T-helper 1 cell (primary cell): ENCODE results near the gene RNASEH2C.
"Not testable (repeated sequence)": the region's sequence is repeated elsewhere in the genome, so short reads cannot be mapped to it uniquely, and the experiment has no call there.

Source experiments
- DNase-seq, 5 donors: peaks; one replicate each; pipeline ENCODE4 v3.0.0-alpha.2; 2012 to 2020

RNASEH2C gene

DNA sequence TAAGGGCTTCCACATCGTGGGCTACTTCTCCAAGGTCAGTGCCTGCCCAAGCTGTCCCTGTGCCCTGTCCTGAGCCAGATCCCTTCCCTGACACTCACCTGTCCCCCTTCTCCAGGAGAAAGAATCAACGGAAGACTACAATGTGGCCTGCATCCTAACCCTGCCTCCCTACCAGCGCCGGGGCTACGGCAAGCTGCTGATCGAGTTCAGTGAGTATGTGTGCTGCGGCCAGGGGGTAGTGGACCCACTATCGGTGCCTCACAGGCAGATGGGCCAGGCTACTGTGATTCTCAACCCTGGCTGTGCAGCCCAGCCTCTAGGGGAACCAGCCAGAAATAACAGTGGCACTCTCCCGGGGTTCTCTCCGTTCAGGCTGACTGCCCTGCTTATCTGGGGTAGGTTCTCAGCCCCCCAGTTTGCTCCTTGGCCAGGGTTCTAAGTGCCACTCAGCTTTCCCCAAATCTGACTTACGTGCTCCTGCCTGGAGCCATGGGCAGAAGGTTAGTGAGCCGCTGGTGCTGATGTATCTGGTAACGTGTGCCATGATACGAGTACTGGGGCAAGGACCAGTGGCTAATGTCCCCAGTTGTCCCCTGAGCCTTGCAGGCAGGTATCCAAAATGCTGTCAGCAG, 3.7 kb downstream of the RNASEH2C start:
- no peak for DNase-seq

DNA sequence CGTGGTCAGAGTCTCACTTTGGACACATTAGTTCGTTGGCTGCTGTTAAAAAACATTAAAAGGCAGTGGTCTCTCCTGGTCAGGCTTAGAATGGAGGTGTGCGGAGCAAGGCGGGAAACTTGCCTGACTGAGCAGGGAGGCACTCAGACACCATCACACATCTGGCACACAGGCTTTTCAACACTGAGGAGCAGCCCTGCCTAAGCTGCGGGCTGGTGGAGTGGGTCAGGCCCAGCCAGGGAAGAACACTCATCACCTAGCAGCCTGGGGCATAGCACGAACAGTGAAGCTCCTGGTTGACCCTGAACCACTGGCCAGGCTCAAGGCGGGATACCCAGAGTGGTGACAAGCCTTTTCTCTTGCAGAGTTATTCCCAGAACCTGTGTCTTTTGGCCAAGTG, 4.3 kb downstream of the RNASEH2C start:
- no peak for DNase-seq

DNA sequence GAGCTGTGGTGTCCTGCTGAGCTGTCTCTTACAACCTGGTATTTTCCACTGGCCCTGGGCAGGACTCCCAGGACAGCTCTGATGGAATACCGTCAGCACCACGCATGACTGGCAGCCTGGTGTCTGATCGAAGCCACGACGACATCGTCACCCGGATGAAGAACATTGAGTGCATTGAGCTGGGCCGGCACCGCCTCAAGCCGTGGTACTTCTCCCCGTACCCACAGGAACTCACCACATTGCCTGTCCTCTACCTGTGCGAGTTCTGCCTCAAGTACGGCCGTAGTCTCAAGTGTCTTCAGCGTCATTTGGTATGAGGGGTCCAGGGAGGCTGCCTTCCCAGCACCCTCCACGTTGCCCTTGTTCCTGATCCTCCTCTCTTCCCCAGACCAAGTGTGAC, 6.2 kb downstream of the RNASEH2C start:
- DNase-seq, result no peak

DNA sequence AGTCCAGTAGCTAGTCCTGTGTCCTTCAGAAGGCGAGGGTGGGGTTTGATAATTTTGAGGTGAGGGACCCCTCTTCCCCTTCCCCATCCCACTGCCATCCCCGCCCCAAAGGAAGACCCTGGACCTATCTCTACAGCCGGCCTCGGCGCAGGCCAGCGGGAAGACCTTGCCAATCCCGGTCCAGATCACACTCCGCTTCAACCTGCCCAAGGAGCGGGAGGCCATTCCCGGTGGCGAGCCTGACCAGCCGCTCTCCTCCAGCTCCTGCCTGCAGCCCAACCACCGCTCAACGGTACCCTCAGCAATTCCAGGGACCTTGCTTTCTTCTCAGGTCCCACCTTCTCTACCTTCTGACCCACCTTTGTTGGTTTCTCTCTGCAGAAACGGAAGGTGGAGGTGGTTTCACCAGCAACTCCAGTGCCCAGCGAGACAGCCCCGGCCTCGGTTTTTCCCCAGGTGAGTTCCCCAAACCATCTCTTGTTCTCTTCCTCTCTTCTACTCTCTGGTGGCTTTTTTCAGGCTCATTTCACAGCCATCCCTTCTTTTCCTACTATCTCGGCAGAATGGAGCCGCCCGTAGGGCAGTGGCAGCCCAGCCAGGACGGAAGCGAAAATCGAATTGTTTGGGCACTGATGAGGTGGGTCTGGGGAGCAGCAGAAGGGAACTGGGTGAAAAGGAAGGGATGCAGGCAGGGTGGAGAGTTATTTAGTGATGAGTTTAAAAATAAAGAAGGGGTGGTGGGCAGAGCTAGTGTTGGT, 7.2 kb downstream of the RNASEH2C start:
- no peak for DNase-seq

DNA sequence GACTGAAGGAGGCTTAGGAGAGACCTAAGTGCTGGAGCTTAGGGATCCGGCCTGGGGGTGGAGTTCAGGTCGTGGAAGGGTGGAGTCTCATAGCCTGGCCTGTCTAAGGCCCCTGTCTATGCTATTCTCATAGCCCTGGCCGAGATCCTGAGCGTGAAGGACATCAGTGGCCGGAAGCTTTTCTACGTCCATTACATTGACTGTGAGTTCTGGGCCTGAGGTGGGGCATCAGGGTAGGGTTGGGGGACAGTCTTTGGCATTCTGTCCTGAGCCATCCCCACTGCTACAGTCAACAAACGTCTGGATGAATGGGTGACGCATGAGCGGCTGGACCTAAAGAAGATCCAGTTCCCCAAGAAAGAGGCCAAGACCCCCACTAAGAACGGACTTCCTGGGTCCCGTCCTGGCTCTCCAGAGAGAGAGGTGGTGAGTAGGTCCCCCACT, 7.9 kb downstream of the RNASEH2C start:
- no peak for DNase-seq

DNA sequence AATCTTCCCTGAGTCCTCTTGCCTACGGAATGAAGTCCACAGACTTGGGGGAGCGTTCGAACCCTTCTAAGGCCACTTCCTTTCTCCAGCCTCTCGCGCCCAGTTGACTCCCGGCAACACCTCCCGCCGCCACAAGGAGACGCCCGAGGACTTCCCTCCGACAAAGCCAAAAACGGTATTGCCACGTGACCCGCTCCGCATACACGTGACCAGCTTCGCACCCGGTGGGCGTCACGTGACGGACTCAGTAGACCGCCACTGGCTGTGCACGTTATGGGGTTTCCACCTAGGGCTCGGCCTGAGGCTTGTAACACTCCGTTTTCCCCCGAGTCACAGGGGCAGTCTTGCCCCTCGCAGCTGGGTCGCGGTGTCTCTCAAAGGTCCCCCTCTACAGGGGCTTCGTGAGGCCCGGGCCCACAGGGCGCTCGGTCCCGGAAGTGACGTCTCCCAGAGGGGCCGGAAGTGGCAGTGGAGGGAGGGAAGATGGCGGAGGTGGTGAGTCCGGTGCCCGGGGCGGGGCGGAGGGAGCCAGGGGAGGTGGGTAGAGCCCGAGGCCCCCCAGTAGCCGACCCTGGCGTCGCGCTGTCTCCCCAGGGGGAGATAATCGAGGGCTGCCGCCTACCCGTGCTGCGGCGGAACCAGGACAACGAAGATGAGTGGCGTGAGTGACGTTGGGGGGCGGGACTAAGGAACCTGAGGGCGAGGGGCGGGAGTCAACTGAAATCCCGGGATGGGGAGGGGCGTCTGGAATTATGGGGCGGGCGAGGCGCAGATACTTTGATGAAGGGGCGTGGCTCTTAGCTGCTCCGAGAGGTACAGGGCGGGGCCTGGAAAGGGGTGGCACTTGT, 8.6 kb downstream of the RNASEH2C start, which contains the start of gene KAT5:
Gene KAT5 (plus strand): TSS at position 468 of the 848 bp plus-strand sequence. CDS start 16 bp downstream, at position 484.
- DNase-seq, result peak; percentile 95 to 98 (median 97)

DNA sequence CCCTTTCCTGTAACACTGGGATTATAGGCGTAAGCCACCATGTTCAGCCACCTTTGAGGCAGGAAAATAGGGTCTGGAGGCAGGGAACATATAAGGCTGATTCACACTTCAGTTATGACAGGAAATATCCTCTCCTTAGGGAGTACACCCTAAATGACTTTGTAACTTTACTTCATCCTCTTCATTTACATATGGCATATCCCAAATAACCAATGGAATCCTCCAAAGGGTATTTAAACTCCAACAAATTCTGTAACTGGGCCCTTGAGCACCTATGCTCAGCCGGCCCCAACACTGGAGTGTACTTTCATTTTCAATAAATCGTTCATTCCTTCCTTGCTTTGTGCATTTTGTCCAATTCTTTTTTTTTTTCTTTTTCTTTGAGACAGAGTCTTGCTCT, 10.2 kb downstream of the RNASEH2C start:
- no peak for DNase-seq

DNA sequence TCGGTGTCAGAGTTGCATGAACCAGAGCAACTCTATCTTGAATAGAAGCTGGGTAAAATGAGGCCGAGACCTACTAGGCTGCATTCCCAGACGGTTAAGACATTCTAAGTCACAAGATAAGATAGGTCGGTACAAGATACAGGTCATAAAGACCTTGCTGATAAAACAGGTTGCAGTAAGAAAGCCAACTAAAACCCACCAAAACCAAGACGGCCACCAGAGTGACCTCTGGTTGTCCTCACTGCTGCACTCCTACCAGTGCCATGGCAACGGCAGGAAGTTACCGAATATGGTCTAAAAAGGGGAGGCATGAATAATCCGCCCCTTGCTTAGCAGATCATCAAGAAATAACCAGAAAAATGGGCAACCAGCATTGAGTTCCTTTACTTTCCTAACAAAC, 10.9 kb downstream of the RNASEH2C start:
- no peak for DNase-seq

DNA sequence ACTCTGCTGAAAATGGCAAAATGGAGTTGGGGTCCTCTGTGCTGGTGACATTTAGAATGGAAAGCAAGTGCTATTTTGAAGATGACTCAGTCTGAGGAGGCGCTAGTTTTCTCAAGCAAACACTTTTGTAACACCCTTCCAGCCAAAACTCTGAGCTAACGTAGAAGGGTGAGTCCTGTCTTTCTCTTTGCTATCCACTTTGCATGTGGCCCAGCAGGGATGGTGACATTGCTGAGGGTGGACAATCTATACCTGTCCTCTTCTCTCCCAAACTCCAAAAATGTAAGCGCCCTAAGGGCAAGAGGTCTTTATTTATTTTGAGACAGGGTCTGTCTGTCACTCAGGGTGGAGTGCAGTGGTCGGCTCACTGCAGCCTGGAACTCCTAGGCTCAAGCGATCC, 12.1 kb downstream of the RNASEH2C start:
- DNase-seq, result no peak

DNA sequence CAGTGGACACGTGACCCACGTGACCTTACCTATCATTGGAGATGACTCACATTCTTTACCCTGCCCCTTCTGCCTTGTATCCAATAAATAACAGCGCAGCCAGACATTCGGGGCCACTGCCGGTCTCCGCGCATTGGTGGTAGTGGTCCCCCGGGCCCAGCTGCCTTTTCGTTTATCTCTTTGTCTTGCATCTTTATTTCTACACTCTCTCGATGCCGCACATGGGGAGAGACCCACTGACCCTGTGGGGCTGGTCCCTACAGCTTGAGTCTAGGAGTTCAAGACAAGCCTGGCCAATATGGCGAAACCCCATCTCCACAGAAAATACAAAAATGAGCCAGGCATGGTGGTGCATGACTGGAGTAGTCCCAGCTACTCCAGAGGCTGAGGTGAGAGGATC, 13.6 kb downstream of the RNASEH2C start:
- DNase-seq, result not testable (repeated sequence)

DNA sequence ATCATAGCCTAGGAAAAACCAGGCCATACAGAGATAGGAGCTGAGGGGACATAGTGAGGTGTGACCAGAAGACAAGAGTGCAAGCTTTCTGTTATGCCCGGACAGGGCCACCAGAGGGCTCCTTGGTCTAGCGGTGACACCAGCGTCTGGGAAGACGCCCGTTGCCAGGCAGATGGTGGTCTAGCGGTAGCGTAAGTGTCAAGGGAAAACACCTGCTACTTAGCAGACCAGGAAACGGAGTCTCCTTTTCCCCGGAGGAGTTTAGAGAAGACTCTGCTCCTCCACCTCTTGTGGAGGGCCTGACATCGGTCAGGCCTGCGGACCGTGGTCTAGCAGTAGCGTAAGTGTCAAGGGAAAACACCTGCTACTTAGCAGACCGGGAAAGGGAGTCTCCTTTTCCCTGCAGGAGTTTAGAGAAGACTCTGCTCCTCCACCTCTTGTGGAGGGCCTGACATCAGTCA, 14.3 kb downstream of the RNASEH2C start:
- DNase-seq, result peak; percentile 47 to 69 (median 59)

DNA sequence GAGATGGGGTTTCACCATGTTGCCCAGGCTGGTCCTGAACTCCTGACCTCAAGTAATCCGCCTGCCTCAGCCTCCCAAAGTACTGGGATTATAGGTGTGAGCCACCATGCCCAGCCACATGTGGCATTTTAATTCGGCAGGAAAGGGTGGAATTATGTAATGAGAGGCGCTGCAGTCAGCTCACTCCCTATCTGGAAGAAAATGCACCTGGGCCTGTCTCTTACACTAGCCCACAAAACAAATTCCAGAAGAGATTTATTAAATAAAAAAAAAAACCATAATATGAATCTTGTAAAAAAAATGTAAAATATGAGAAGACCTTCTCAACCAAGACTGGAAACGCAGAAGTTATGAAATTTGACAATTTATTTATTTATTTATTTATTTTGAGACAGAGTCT, 16.8 kb downstream of the RNASEH2C start:
- no peak for DNase-seq

DNA sequence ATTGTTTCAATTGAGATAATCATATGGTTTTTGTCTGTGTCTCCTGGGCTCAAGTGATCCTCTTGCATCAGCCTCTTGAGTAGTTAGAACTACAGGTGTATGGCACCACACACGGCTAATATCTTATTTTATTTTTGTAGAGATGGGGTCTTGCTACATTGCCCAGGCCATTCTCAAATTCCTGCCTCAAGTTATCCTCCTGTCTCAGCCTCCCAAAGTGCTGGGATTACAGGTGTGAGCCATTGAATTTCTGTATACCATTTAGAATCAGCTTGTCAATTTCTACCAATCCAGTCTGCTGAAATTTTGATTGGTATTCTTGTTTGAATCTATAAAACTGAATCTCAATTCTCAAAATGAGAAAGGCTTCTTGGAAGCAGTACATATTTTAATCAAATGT, 18.9 kb downstream of the RNASEH2C start:
- no peak for DNase-seq

DNA sequence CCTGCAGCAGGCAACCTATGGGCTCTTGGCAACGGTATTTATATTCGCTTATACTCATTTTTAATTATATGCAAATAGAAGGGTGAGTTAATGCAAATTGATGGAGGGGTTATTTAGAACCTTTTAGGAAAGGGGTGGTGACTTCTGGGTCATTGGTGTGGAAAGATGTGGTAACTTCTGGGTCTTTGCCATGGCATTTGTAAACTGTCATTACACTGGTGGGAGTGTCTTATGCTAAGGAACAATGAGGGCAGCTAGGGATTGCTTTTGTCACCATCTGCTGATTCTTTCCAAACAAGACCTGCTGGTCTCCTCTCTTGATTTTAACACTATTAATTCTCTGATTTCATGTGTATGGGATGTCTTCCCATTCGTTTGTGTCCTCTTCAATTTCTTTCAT, 20.2 kb downstream of the RNASEH2C start:
- DNase-seq, result no peak

DNA sequence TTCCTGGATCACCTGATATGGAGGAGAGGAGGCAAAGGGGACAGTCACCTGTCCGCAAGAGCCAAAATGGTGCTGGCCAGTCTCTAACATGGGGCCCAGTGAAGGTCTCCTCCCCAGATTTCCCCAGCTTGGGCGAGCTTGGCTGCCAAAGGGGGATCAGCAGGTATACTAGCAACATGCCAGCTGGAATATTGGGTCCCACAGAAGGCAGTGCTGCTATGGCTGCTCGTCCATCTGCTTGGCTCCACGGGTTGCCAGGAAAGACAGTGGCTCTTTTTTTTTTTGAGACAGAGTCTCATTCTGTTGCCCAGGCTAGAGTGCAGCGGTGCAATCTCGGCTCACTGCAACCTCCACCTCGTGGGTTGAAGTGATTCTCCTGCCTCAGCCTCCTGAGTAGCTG, 21.3 kb downstream of the RNASEH2C start:
- no peak for DNase-seq

DNA sequence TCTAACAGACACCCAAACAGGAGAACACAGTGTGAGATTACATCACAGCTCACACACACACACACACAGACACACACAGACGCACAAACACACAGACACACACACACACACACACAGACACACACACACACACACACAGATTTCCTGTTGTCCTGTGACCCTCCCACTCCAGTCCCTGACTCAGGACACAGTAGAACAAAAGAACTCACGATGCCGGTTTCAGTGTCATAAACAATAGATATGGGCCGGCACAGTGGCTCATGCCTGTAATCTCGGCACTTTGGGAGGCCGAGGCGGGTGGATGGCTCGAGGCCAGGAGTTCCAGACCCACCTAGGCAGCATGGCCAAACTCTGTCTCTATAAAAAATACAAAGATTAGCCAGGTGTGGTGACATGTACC, 22.4 kb downstream of the RNASEH2C start:
- DNase-seq, result no peak

DNA sequence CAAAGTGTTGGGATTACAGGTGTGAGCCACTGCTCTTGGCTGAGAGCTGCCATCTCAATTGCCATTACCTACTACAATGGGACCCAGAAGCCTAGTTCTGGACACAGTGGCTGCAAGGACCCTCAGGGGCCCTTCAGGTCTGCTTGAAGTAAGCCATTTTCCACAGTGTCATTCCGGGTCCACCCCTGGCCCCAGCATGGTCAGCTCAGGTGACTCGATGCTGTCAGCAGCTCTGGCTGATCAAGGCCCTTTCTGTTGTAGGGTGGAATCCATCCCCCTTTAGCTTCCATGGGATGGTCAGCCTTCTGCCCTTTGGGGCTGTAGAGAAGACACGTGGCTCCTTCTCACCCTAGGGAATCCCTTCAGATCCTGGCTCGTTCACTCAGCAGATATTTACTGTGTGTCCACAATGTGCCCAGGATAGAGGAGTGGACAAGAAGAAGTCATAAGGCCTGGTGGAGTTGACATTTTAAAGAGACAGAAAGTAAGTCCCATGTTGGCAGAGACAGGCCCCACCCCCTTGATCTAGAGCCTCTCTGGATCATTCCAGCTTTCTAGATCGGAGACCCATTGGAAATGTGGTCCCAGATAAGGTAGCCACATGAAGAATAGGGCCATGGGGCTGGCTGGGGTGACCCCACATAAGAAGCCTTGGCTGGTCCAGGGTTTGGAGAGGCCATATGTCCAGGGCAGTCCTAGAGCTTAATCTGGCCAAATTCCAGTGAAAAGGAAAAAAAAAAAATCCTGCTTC, 23.6 kb downstream of the RNASEH2C start:
- no peak for DNase-seq

DNA sequence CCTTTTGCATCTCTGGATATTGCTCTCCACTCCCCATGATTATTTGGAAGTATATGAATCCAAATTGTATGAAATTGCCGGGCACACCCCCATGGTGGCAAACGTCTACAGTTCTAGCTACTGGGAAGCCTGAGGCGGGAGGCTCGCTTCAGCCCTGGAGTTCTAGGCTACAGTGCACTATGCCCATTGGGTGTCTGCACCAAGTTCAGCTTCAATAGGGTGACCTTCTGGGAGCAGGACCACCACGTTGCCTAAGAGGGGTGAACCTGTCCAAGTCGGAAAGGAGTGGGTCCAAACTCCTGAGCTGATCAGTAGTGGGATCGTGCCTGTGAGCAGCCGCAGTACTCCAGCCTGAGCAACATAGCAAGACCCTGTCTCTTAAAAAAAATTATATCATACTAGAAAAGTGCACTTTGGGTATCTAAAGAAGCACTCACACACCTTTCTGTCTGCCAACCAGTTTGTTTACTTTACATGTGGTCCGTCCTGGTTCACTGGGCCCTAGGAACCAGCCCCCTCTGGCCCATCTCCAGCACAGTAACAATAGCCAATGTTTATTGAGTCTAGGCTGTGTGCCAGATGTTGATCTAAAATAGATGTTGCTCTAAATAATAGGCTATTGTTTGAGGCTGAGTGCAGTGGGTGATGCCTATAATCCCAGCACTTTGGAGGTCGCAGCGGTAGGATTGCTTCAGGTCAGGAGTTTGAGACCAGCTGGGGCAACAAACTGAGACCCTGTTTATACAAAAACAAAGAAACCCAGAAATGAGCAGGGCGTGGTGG, 24.9 kb downstream of the RNASEH2C start:
- no peak for DNase-seq

DNA sequence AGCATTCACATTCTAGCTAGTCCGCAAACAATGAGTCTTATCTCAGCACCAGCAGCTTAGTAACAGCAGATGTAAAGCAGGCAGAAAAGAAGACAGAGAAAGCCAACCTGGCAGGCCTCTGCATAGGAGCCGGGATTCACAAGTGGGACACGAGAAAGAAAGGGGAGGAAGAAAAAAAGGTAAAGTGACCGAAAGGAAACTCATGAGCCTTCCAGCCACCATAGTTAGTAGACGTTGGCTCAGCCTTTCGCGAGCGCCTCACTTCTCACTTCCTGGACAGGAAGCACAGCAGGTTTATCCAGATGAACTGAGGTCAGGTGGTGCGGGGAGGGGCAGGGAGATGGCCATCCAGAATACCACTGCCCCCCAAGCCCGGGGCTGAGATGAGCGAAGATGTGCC, 28.2 kb downstream of the RNASEH2C start:
- no peak for DNase-seq

DNA sequence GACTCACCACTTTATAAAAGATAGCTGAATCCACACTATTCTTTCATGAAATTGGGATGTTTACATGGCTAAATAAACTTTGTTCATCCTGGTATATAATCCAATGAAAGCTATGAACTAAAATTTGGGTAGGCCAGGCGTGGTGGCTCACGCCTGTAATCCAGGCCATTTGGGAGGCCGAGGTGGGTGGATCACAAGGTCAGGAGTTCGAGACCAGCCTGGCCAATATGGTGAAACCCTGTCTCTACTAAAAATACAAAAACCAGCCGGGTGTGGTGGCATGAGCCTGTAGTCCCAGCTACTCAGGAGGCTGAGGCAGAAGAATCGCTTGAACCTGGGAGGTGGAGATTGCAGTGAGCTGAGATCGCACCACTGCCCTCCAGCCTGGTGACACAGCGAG, 28.8 kb downstream of the RNASEH2C start:
- not testable (repeated sequence) for DNase-seq

DNA sequence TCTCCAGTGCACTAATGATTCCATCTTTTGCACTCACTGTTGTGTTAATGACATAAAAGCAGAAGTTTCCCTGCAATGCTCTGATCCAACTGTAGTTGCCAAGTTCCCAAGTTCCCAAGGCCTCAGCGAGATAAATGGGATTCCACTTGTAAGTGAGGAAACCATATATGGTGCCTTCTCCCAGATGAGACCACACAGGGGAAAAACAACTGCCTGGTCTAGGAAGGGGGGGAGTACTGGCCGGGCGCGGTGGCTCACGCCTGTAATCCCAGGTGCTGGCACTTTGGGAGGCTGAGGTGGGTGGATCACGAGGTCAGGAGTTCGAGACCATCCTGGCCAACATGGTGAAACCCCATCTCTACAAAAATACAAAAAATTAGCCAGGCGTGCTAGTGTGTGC, 34.6 kb downstream of the RNASEH2C start:
- DNase-seq, result no peak

DNA sequence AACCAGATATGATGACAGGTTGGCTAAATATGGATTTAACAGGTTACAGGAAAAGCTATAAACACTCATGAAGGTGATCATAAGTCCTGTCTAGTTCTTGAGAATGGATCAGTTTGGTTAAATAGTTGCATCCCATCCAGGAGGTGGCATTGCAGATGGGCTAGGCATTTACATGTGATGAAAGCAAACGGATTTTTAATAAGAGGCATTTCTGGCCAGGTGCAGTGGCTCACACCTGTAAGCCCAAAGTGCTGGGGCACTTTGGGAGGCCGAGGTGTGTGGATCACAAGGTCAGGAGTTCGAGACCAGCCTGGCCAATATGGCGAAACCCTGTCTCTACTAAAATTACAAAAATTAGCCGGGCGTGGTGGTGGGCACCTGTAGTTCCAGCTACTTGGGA, 37.1 kb downstream of the RNASEH2C start:
- DNase-seq, result not testable (repeated sequence)
